ENCODE data around the gene CAMP.

DNA sequence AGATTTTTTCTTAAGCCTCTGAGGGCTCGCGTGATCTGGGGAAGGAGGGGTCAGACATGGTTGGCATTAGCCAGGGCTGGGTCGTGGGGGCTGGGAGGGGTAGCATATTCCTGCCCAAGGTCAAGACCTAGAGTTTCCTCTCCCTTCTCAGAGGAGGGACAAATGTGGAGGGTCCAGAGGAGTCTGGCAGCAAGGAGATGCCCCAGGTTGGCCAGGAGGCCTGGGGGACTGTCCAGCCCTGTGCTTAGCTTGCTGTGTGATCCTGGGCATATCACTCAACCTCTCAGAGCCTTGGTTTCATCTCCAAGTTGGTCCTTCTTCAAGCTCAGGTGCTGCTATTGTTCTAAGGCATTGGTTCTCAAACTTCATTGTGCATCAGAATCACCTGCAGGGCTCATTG lies 9.1 kb upstream of the CAMP start:
- TF ChIP-seq RARB (CRISPR knock-in tag; IDR thresholded peaks at IDR 0.05) (no peak), CSDC2 (CRISPR knock-in tag; IDR thresholded peaks at IDR 0.05) (no peak), ZNF8 (CRISPR knock-in tag; IDR thresholded peaks at IDR 0.05) (no peak), ZFP30 (CRISPR knock-in tag; IDR thresholded peaks at IDR 0.05) (no peak), ZFP3 (CRISPR knock-in tag; IDR thresholded peaks at IDR 0.05) (no peak), SNAI2 (CRISPR knock-in tag; IDR thresholded peaks at IDR 0.05) (no peak), ARNTL (CRISPR knock-in tag; IDR thresholded peaks at IDR 0.05; ENCODE audit: borderline replicate concordance, low read depth) (no peak), TOX (CRISPR knock-in tag; IDR thresholded peaks at IDR 0.05; ENCODE audit: borderline replicate concordance) (no peak), ZC3H10 (CRISPR knock-in tag; IDR thresholded peaks at IDR 0.05) (no peak), ISL1 (CRISPR knock-in tag; IDR thresholded peaks at IDR 0.05) (no peak)
- TF ChIP-seq, protein P1, sequence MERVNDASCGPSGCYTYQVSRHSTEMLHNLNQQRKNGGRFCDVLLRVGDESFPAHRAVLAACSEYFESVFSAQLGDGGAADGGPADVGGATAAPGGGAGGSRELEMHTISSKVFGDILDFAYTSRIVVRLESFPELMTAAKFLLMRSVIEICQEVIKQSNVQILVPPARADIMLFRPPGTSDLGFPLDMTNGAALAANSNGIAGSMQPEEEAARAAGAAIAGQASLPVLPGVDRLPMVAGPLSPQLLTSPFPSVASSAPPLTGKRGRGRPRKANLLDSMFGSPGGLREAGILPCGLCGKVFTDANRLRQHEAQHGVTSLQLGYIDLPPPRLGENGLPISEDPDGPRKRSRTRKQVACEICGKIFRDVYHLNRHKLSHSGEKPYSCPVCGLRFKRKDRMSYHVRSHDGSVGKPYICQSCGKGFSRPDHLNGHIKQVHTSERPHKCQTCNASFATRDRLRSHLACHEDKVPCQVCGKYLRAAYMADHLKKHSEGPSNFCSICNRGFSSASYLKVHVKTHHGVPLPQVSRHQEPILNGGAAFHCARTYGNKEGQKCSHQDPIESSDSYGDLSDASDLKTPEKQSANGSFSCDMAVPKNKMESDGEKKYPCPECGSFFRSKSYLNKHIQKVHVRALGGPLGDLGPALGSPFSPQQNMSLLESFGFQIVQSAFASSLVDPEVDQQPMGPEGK (CRISPR knock-in tag; IDR thresholded peaks at IDR 0.05; ENCODE audit: borderline replicate concordance) = no peak
- TF ChIP-seq, protein P2, sequence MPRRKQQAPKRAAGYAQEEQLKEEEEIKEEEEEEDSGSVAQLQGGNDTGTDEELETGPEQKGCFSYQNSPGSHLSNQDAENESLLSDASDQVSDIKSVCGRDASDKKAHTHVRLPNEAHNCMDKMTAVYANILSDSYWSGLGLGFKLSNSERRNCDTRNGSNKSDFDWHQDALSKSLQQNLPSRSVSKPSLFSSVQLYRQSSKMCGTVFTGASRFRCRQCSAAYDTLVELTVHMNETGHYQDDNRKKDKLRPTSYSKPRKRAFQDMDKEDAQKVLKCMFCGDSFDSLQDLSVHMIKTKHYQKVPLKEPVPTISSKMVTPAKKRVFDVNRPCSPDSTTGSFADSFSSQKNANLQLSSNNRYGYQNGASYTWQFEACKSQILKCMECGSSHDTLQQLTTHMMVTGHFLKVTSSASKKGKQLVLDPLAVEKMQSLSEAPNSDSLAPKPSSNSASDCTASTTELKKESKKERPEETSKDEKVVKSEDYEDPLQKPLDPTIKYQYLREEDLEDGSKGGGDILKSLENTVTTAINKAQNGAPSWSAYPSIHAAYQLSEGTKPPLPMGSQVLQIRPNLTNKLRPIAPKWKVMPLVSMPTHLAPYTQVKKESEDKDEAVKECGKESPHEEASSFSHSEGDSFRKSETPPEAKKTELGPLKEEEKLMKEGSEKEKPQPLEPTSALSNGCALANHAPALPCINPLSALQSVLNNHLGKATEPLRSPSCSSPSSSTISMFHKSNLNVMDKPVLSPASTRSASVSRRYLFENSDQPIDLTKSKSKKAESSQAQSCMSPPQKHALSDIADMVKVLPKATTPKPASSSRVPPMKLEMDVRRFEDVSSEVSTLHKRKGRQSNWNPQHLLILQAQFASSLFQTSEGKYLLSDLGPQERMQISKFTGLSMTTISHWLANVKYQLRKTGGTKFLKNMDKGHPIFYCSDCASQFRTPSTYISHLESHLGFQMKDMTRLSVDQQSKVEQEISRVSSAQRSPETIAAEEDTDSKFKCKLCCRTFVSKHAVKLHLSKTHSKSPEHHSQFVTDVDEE (CRISPR knock-in tag; IDR thresholded peaks at IDR 0.05) = no peak
- TF ChIP-seq, protein P3, sequence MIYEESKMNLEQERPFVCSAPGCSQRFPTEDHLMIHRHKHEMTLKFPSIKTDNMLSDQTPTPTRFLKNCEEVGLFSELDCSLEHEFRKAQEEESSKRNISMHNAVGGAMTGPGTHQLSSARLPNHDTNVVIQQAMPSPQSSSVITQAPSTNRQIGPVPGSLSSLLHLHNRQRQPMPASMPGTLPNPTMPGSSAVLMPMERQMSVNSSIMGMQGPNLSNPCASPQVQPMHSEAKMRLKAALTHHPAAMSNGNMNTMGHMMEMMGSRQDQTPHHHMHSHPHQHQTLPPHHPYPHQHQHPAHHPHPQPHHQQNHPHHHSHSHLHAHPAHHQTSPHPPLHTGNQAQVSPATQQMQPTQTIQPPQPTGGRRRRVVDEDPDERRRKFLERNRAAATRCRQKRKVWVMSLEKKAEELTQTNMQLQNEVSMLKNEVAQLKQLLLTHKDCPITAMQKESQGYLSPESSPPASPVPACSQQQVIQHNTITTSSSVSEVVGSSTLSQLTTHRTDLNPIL (CRISPR knock-in tag; IDR thresholded peaks at IDR 0.05; ENCODE audit: low read depth) = no peak
